ENCODE measurements around the gene FBXL5. TPM values are rescaled to one million over a fixed set of nuclear protein-coding genes. Genes with fewer than 3 reads are reported as not detected.

FBXL5 gene
- total RNA-seq, 2 experiments from 2014 or later, result 40.9 to 42.0 TPM

Other genes with a start within 250 kb of the FBXL5 start
- not detected for gene C1QTNF7, start 227.3 kb downstream of the FBXL5 start, total RNA-seq
- gene CC2D2A, start 185.5 kb downstream of the FBXL5 start, total RNA-seq, result not detected
- gene FAM200B, start 26.5 kb upstream of the FBXL5 start, total RNA-seq, result 10 to 100 TPM; 15.8 to 17.2 TPM
- under 1 TPM; 0.60 to 0.71 TPM for gene BST1, start 47.7 kb upstream of the FBXL5 start, total RNA-seq
- gene CD38, start 123.0 kb upstream of the FBXL5 start, total RNA-seq, result 10 to 100 TPM; 88.8 to 93.4 TPM

Measured in activated CD8-positive, alpha-beta T cell treated with anti-CD3 and anti-CD28 coated beads, Interleukin-2, amount 10 ng/mL, durations not matched to agents 7 days and 5 days (primary cell).